ENCODE data around the gene SLC9A9. TPM values are rescaled to one million over a fixed set of nuclear protein-coding genes. Genes with fewer than 3 reads are reported as not detected.

The SLC9A9 gene
- total RNA-seq, 4 donors from 2014 or later: 1.1 to 15.9 (median 9.7) TPM

GRCh38 chr3:143329567-143330211 is 518.6 kb downstream of the SLC9A9 start:
- TF ChIP-seq POLR2A (IDR thresholded peaks at IDR 0.05) (no peak), EP300 (IDR thresholded peaks at IDR 0.05; ENCODE audit: low read depth) (no peak), POLR2AphosphoS5 (IDR thresholded peaks at IDR 0.05) (no peak)
- TF ChIP-seq, protein P1, sequence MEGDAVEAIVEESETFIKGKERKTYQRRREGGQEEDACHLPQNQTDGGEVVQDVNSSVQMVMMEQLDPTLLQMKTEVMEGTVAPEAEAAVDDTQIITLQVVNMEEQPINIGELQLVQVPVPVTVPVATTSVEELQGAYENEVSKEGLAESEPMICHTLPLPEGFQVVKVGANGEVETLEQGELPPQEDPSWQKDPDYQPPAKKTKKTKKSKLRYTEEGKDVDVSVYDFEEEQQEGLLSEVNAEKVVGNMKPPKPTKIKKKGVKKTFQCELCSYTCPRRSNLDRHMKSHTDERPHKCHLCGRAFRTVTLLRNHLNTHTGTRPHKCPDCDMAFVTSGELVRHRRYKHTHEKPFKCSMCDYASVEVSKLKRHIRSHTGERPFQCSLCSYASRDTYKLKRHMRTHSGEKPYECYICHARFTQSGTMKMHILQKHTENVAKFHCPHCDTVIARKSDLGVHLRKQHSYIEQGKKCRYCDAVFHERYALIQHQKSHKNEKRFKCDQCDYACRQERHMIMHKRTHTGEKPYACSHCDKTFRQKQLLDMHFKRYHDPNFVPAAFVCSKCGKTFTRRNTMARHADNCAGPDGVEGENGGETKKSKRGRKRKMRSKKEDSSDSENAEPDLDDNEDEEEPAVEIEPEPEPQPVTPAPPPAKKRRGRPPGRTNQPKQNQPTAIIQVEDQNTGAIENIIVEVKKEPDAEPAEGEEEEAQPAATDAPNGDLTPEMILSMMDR (IDR thresholded peaks at IDR 0.05): no peak
- 60 to 79% methylated on average over 5 to 19 of the region's 19 CpGs for WGBS, 2 donors (ENCODE audit: low coverage in 1 of 2)
- intact Hi-C loops (cut with DNase I; ENCODE audit: low total_unique reads): no loop called here

GRCh38 chr3:143328451-143328850 is 519.8 kb downstream of the SLC9A9 start:
- in situ Hi-C loops (cut with MboI; ENCODE audit: low pct_ligation_motif_present in 1 of 4, low pct_unique_long_range_greater_than_20kb in 1 of 4, low sequenced_read_pairs in 3 of 4) (no loop called here), intact Hi-C loops (cut with DNase I; ENCODE audit: low total_unique reads) (no loop called here)
- no peaks in the 10 kb centered on the region for H3K27me3 ChIP-seq
- H3K36me3 ChIP-seq: no peaks in the 10 kb centered on the region
- DNase-seq: no peak
- 86 to 95% methylated on average over 3 to 5 of the region's 5 CpGs for WGBS, 2 donors (ENCODE audit: low coverage in 1 of 2)
- no peak for TF ChIP-seq EP300 (IDR thresholded peaks at IDR 0.05; ENCODE audit: low read depth)
- TF ChIP-seq, protein P1 (IDR thresholded peaks at IDR 0.05): no peak
- TF ChIP-seq POLR2AphosphoS5 (IDR thresholded peaks at IDR 0.05): no peak
- no peak for TF ChIP-seq POLR2A (IDR thresholded peaks at IDR 0.05)
- H3K4me3 ChIP-seq: no peak overlapping the region
- H3K9me3 ChIP-seq: no peaks in the 10 kb centered on the region
- H3K4me1 ChIP-seq: no peaks in the 10 kb centered on the region
- H3K27ac ChIP-seq: no peak overlapping the region

More at GRCh38 chr3:143329567-143330211, 518.6 kb downstream of the SLC9A9 start:
- no peak overlapping the region for H3K27ac ChIP-seq
- no peaks in the 10 kb centered on the region for H3K9me3 ChIP-seq
- no peak overlapping the region for H3K4me3 ChIP-seq
- in situ Hi-C loops (cut with MboI; ENCODE audit: low pct_ligation_motif_present in 1 of 4, low pct_unique_long_range_greater_than_20kb in 1 of 4, low sequenced_read_pairs in 3 of 4): no loop called here
- no peaks in the 10 kb centered on the region for H3K36me3 ChIP-seq
- H3K4me1 ChIP-seq: no peaks in the 10 kb centered on the region
- no peak for DNase-seq
- no peaks in the 10 kb centered on the region for H3K27me3 ChIP-seq

- WGBS, 2 donors (ENCODE audit: low coverage in 1 of 2): 89% methylated on average over 1 of the region's 1 CpG; no CpG with 5 or more reads in 1 of the 2 donors
- no peak for DNase-seq
- Histone ChIP-seq H3K4me3 (no peak overlapping the region), H3K27me3 (no peaks in the 10 kb centered on the region), H3K4me1 (no peaks in the 10 kb centered on the region), H3K9me3 (no peaks in the 10 kb centered on the region), H3K36me3 (no peaks in the 10 kb centered on the region), H3K27ac (no peak overlapping the region)
- TF ChIP-seq POLR2A (IDR thresholded peaks at IDR 0.05): no peak
- no peak for TF ChIP-seq EP300 (IDR thresholded peaks at IDR 0.05; ENCODE audit: low read depth)
- TF ChIP-seq POLR2AphosphoS5 (IDR thresholded peaks at IDR 0.05): no peak
- TF ChIP-seq, protein P1 (IDR thresholded peaks at IDR 0.05): no peak
- in situ Hi-C loops (cut with MboI; ENCODE audit: low pct_ligation_motif_present in 1 of 4, low pct_unique_long_range_greater_than_20kb in 1 of 4, low sequenced_read_pairs in 3 of 4) (no loop called here), intact Hi-C loops (cut with DNase I; ENCODE audit: low total_unique reads) (no loop called here)
Measured at GRCh38 chr3:143326983-143327778, 521.1 kb downstream of the SLC9A9 start.

- no peak for DNase-seq
- intact Hi-C loops (cut with DNase I; ENCODE audit: low total_unique reads) (no loop called here), in situ Hi-C loops (cut with MboI; ENCODE audit: low pct_ligation_motif_present in 1 of 4, low pct_unique_long_range_greater_than_20kb in 1 of 4, low sequenced_read_pairs in 3 of 4) (no loop called here)
- Histone ChIP-seq H3K4me3 (no peak overlapping the region), H3K27me3 (no peaks in the 10 kb centered on the region), H3K36me3 (no peaks in the 10 kb centered on the region), H3K27ac (no peak overlapping the region), H3K4me1 (no peaks in the 10 kb centered on the region), H3K9me3 (no peaks in the 10 kb centered on the region)
- WGBS, 2 donors (ENCODE audit: low coverage in 1 of 2): 71 to 78% methylated on average over 4 to 5 of the region's 5 CpGs
- TF ChIP-seq, protein P1 (IDR thresholded peaks at IDR 0.05): no peak
- no peak for TF ChIP-seq POLR2AphosphoS5 (IDR thresholded peaks at IDR 0.05)
- TF ChIP-seq POLR2A (IDR thresholded peaks at IDR 0.05): no peak
- no peak for TF ChIP-seq EP300 (IDR thresholded peaks at IDR 0.05; ENCODE audit: low read depth)
Measured at GRCh38 chr3:143321058-143321769, 527.1 kb downstream of the SLC9A9 start.

Measured in transverse colon (tissue), 4 donors.